ENCODE results near the gene GYG2.
"Not testable (repeated sequence)": the region's sequence is repeated elsewhere in the genome, so short reads cannot be mapped to it uniquely, and the experiment has no call there.

GYG2 gene

DNA sequence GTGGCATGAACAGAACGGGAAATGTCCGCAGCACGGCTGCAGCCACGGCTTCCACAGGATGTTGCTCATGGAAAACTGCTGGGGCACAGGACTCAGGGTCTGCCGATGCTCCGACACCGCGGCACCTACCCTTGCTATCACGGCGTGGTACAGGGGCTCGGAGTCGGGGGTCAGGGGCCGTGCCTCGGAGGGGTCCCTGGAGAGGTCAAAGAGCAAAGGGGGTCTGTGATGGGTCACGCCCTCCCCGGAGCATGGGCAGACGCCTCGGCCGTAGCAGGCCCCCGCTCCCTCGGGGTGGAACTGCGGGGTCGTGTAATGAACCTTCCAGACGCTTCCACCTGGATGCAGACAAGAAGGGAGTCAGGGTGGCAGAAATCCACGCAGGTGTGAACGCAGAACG is 78.6 kb downstream of the GYG2 start:
- DNase-seq: no peak

- no peak for DNase-seq
These were observed 79.5 kb downstream of the GYG2 start for GRCh38 chrX:2908125-2908685.

DNA sequence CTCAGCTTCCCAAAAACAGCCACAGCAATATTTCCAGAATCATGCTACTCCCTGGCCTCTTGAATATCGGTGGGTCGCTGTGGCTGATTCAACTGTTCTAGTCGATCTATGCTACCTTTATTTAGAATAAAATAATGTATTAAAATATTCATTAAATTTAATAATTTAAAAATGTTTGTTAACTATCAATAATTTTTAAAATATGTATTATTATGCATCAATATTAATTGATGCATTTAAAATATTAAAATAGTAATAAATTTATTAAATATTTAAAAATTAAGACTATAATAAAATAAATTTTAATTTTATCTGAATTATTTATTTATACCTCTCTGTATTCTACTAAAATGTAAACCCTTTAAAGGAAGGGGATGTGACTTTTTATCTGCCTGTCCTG is 81.4 kb downstream of the GYG2 start:
- DNase-seq: no peak

DNA sequence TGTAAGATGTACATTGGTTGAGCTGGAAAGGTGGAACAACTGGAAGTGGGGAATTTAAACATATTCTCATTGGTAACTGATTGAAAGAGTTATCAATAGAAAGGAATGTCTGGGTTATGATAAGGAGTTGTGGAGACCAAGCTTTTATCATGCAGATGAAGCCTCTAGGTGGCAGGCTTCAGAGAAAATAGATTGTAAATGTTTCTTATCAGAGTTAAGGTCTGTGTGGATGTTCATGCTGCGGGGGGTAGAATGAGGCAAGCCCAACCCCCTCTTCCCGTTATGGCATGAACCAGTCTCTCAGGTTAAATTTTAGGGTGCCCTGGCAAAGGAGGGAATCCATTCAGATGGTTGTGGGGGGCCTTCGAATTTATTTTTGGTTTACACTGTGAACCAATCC is 84.4 kb downstream of the GYG2 start:
- no peak for DNase-seq

DNA sequence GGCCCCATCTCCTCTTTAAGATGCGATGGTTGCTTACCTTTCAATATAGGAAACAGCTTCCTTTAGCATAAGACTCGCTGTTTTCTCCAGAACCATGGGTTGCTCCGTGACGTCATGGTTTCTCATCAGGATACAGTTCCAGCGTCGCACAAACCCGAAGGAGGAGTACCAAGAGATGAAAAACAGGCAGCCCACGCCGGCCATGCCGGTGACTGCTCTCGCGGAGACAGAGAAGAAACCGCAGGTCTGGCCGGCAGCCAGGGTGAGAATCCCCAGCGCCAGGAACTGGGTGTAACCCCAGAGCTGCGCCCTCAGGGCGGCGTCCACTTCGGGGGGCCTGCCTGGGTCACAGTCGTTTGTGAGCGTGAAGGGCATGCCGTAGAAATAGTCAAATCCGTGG is 89.0 kb downstream of the GYG2 start:
- no peak for DNase-seq

DNA sequence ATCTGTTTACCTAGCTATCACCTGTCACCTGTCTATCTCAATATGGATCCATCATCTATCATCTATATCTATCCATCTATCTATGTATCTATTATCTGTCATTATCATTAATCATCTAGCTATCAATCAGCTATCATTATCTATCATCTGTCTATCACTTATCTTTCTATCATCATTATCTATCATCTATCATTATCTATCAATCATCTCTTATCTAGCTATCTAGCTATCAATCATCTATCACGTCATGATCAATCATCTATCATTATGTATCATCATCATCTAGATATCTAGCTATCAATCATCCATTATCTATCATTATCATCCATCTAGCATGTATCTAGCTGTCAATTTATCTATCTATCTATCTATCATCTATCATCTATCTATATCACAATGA is 92.5 kb downstream of the GYG2 start:
- DNase-seq: no peak

DNA sequence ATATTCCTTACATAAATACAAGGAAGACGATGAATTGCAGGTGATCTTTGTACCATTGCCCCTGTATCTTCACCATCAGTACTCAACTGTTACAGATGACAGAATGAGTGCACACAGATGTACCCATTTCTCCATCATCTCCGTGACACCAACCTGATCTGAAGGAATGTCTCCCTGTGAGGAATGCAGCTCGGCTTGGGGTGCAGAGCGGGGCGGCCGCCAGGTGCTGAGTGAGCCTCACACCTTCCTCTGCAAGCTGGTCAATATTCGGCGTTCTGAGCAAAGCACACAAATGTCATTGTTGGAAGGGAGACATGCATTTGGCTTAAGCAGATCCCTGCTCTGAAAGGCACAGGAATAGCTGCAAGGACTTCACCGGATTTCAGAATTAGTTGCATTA is 93.0 kb downstream of the GYG2 start:
- no peak for DNase-seq

GRCh38 chrX:2924151-2924550 is 95.4 kb downstream of the GYG2 start:
- no peak for DNase-seq

- DNase-seq: not testable (repeated sequence)
These were observed 97.5 kb downstream of the GYG2 start for GRCh38 chrX:2926255-2926654.

GRCh38 chrX:2926664-2927275 is 98.0 kb downstream of the GYG2 start:
- no peak for DNase-seq

DNA sequence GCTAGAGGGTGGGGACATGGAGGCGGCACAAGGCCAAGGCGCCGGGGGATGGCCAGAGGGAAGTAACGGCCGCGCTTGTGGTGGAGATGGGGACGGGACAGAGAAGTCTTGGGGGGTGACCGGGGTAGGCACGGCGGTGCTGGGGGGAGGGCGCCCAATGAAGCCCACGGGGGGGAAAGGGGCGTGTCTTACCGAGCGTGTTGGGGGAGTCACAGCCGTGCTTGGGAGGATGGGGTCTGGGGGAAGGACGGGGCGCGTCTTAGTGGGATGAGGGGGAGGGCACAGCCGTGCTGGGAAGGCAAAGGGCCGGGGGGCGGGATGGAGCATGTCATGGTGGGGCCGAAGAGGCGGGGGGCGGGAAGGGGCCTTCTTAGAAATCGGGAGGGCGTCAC is 99.5 kb downstream of the GYG2 start:
- DNase-seq: peak; percentile 49 to 68

GRCh38 chrX:2928583-2929434 is 100.1 kb downstream of the GYG2 start, which contains the start of gene ARSD:
Gene ARSD, minus strand, starts transcription at chrX:2929339. Its CDS starts 64 bp downstream, at chrX:2929275.
- DNase-seq: peak; percentile 90 to 93

- no peak for DNase-seq
These were observed 102.4 kb downstream of the GYG2 start for GRCh38 chrX:2931155-2931554.

DNA sequence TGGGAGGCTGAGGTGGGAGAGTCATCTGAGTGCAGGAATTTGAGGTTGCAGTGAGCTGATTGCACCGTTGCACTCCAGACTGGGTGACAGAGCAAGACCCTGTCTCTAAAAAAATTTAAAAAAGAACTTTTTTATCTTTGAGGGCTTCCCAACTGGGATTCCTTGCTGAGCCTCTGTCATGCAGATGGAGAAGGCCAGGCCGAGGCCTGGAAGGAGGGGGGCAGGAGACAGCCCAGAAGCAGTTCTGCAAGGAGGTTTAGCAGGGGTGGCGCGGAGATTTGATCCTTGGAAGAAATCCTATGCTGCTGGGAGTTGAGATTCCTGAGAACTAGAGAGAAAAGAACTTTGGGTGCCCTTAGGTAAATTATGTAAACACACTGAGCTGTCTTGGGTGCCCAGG is 102.9 kb downstream of the GYG2 start:
- DNase-seq: no peak
